ENCODE measurements around the gene MON2.
"Not testable (repeated sequence)": the region's sequence is repeated elsewhere in the genome, so short reads cannot be mapped to it uniquely, and the experiment has no call there.

The MON2 gene

DNA sequence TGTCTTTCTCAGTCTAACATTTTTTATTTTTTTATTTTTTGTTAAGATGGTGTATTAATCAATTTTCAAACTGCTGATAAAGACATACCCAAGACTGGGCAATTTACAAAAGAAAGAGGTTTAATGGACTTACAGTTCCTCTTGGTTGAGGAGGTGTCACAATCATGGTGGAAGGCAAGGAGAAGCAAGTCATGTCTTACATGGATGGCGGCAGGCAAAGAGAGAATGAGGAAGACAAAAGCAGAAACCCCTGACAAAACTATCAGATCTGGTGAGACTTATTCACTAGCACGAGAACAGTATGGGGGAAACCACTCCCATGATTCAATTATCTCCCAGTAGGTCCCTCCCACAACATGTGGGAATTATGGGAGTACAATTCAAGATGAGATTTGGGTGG is 11.2 kb upstream of the MON2 start:
- not testable (repeated sequence) for H3K27ac ChIP-seq (ENCODE audit: low read depth, low read length); H3K4me3 ChIP-seq (ENCODE audit: low read length); H3K27me3 ChIP-seq (ENCODE audit: insufficient read depth, low read length); H3K9me3 ChIP-seq (ENCODE audit: insufficient read depth, low read depth, low read length); H3K9ac ChIP-seq (ENCODE audit: low read depth, low read length); H3K4me1 ChIP-seq (ENCODE audit: insufficient read depth, low read length); H3K36me3 ChIP-seq (ENCODE audit: insufficient read depth, low read length)
- 73% methylated on average over 2 of the region's 2 CpGs for WGBS

- no peak overlapping the region for H3K27ac ChIP-seq (ENCODE audit: low read depth, low read length)
- no peaks in the 10 kb centered on the region for H3K36me3 ChIP-seq (ENCODE audit: insufficient read depth, low read length)
- peaks cover 11% of the 10 kb centered on the region; the same call in 1 of the 2 replicates for H3K9me3 ChIP-seq (ENCODE audit: insufficient read depth, low read depth, low read length)
- 93% methylated on average over 3 of the region's 3 CpGs for WGBS
- H3K4me1 ChIP-seq (ENCODE audit: insufficient read depth, low read length) = no peaks in the 10 kb centered on the region
- no peaks in the 10 kb centered on the region for H3K27me3 ChIP-seq (ENCODE audit: insufficient read depth, low read length)
- H3K4me3 ChIP-seq (ENCODE audit: low read length) = no peak overlapping the region
- no peak overlapping the region for H3K9ac ChIP-seq (ENCODE audit: low read depth, low read length)
Measured at GRCh38 chr12:62458626-62459025, 8.0 kb upstream of the MON2 start.

- H3K4me3 ChIP-seq (ENCODE audit: low read length) = no peak overlapping the region
- H3K27ac ChIP-seq (ENCODE audit: low read depth, low read length) = no peak overlapping the region
- H3K9ac ChIP-seq (ENCODE audit: low read depth, low read length) = no peak overlapping the region
- peaks cover 15% of the 10 kb centered on the region; the same call in 1 of the 2 replicates for H3K9me3 ChIP-seq (ENCODE audit: insufficient read depth, low read depth, low read length)
- no peaks in the 10 kb centered on the region for H3K4me1 ChIP-seq (ENCODE audit: insufficient read depth, low read length)
- no peaks in the 10 kb centered on the region for H3K36me3 ChIP-seq (ENCODE audit: insufficient read depth, low read length)
- H3K27me3 ChIP-seq (ENCODE audit: insufficient read depth, low read length) = no peaks in the 10 kb centered on the region
Measured at GRCh38 chr12:62459976-62460375, 6.7 kb upstream of the MON2 start.

- not testable (repeated sequence) for H3K9ac ChIP-seq (ENCODE audit: low read depth, low read length); H3K4me1 ChIP-seq (ENCODE audit: insufficient read depth, low read length); H3K36me3 ChIP-seq (ENCODE audit: insufficient read depth, low read length); H3K27me3 ChIP-seq (ENCODE audit: insufficient read depth, low read length); H3K27ac ChIP-seq (ENCODE audit: low read depth, low read length); H3K4me3 ChIP-seq (ENCODE audit: low read length)
- H3K9me3 ChIP-seq (ENCODE audit: insufficient read depth, low read depth, low read length) = peaks cover 15% of the 10 kb centered on the region; the same call in 1 of the 2 replicates
- WGBS = 93% methylated on average over 32 of the region's 32 CpGs
Measured at GRCh38 chr12:62461171-62461837, 5.3 kb upstream of the MON2 start.

DNA sequence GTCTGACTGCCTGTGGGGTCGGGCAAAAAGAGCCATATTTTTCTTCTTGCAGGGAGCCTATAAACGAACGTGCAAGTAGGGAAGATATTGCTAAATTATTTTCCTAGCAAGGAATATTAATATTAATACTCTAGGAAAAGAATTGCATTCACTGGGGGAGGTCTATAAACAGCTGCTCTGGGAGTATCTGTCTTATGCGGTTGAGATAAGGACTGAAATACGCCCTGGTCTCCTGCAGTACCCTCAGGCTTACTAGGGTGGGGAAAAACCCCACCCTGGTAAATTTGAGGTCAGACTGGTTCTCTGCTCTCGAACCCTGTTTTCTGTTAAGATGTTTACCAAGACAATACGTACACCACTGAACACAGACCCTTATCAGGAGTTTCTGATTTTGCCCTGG is 3.4 kb upstream of the MON2 start:
- H3K4me3 ChIP-seq (ENCODE audit: low read length); H3K27me3 ChIP-seq (ENCODE audit: insufficient read depth, low read length); H3K36me3 ChIP-seq (ENCODE audit: insufficient read depth, low read length); H3K27ac ChIP-seq (ENCODE audit: low read depth, low read length); H3K9ac ChIP-seq (ENCODE audit: low read depth, low read length); H3K4me1 ChIP-seq (ENCODE audit: insufficient read depth, low read length): not testable (repeated sequence)
- WGBS = 86% methylated on average over 5 of the region's 7 CpGs
- peaks cover 15% of the 10 kb centered on the region; the same call in 1 of the 2 replicates for H3K9me3 ChIP-seq (ENCODE audit: insufficient read depth, low read depth, low read length)

- no peak overlapping the region for H3K27ac ChIP-seq (ENCODE audit: low read depth, low read length)
- H3K9ac ChIP-seq (ENCODE audit: low read depth, low read length) = peak overlapping the region; percentile 48; the same call in 1 of the 2 replicates
- H3K4me3 ChIP-seq (ENCODE audit: low read length) = peak overlapping the region; percentile 91
- WGBS = 7% methylated on average over 16 of the region's 16 CpGs
- peaks cover 11% of the 10 kb centered on the region; the same call in 1 of the 2 replicates for H3K4me1 ChIP-seq (ENCODE audit: insufficient read depth, low read length)
- H3K9me3 ChIP-seq (ENCODE audit: insufficient read depth, low read depth, low read length) = peaks cover 15% of the 10 kb centered on the region; the same call in 1 of the 2 replicates
- peaks cover 3% of the 10 kb centered on the region; the same call in 1 of the 2 replicates for H3K27me3 ChIP-seq (ENCODE audit: insufficient read depth, low read length)
- no peaks in the 10 kb centered on the region for H3K36me3 ChIP-seq (ENCODE audit: insufficient read depth, low read length)
Measured at GRCh38 chr12:62466018-62466593, 520 bp upstream of the MON2 start.

DNA sequence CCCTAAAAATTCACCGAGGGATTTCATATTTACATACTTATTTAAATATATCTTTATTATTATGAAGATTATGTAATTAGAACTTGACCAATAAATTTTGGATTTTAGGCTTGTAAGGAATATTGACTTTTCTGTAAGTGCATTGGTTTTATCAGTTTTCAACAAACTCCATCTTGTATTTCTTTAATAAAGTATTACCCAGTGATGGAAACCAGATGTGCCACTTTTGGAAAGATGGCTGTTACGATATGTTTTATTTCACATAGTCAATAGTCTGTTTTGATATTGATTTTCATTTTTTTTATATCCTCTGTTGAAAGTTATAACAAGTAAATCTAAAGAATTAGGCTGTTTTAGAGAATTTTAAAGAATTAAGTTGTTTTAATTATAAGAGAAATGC is 1.8 kb downstream of the MON2 start:
- Histone ChIP-seq H3K9me3 (ENCODE audit: insufficient read depth, low read depth, low read length) (peaks cover 6% of the 10 kb centered on the region; the same call in 1 of the 2 replicates), H3K27ac (ENCODE audit: low read depth, low read length) (no peak overlapping the region), H3K27me3 (ENCODE audit: insufficient read depth, low read length) (peaks cover 3% of the 10 kb centered on the region; the same call in 1 of the 2 replicates), H3K4me3 (ENCODE audit: low read length) (peak overlapping the region; percentile 26; the same call in 1 of the 2 replicates), H3K4me1 (ENCODE audit: insufficient read depth, low read length) (peaks cover 11% of the 10 kb centered on the region; the same call in 1 of the 2 replicates), H3K36me3 (ENCODE audit: insufficient read depth, low read length) (no peaks in the 10 kb centered on the region), H3K9ac (ENCODE audit: low read depth, low read length) (no peak overlapping the region)
- no CpG with 5 or more reads among the region's 2 CpGs for WGBS

GRCh38 chr12:62468935-62469334 is 2.3 kb downstream of the MON2 start:
- Histone ChIP-seq H3K9ac (ENCODE audit: low read depth, low read length) (no peak overlapping the region), H3K36me3 (ENCODE audit: insufficient read depth, low read length) (no peaks in the 10 kb centered on the region), H3K4me1 (ENCODE audit: insufficient read depth, low read length) (peaks cover 11% of the 10 kb centered on the region; the same call in 1 of the 2 replicates), H3K4me3 (ENCODE audit: low read length) (peak overlapping the region; percentile 26; the same call in 1 of the 2 replicates), H3K27me3 (ENCODE audit: insufficient read depth, low read length) (peaks cover 3% of the 10 kb centered on the region; the same call in 1 of the 2 replicates), H3K27ac (ENCODE audit: low read depth, low read length) (no peak overlapping the region), H3K9me3 (ENCODE audit: insufficient read depth, low read depth, low read length) (peaks cover 1% of the 10 kb centered on the region; the same call in 1 of the 2 replicates)
- 84% methylated on average over 8 of the region's 8 CpGs for WGBS

GRCh38 chr12:62469704-62470103 is 3.1 kb downstream of the MON2 start:
- no peak overlapping the region for H3K9ac ChIP-seq (ENCODE audit: low read depth, low read length)
- 92% methylated on average over 2 of the region's 2 CpGs for WGBS

DNA sequence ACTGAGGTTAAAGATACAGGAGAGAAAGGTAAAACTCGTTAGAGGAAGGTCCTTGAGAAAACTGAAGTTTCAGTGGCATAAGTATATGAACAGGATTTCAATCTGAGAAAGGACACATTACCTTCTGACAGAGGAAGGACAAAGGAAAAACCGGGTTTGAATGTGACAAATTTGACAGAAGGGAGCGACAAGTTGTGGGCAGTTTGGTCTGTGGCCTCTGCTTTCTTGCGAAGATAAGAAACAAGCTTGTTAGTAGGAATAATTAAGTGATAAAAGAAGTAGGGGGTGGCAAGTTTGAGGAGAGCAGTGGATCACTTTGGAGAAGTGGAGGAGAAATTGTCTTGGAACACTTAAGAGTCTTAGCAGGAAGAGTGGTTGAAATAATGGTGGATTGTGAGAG is 5.1 kb downstream of the MON2 start:
- Histone ChIP-seq H3K36me3 (ENCODE audit: insufficient read depth, low read length) (no peaks in the 10 kb centered on the region), H3K4me1 (ENCODE audit: insufficient read depth, low read length) (peaks cover 11% of the 10 kb centered on the region; the same call in 1 of the 2 replicates), H3K27ac (ENCODE audit: low read depth, low read length) (no peak overlapping the region), H3K9me3 (ENCODE audit: insufficient read depth, low read depth, low read length) (no peaks in the 10 kb centered on the region), H3K9ac (ENCODE audit: low read depth, low read length) (no peak overlapping the region), H3K4me3 (ENCODE audit: low read length) (no peak overlapping the region), H3K27me3 (ENCODE audit: insufficient read depth, low read length) (no peaks in the 10 kb centered on the region)
- 85% methylated on average over 4 of the region's 4 CpGs for WGBS

More at GRCh38 chr12:62469704-62470103, 3.1 kb downstream of the MON2 start:
- Histone ChIP-seq H3K4me3 (ENCODE audit: low read length) (no peak overlapping the region), H3K4me1 (ENCODE audit: insufficient read depth, low read length) (peaks cover 11% of the 10 kb centered on the region; the same call in 1 of the 2 replicates), H3K9me3 (ENCODE audit: insufficient read depth, low read depth, low read length) (no peaks in the 10 kb centered on the region), H3K36me3 (ENCODE audit: insufficient read depth, low read length) (no peaks in the 10 kb centered on the region), H3K27ac (ENCODE audit: low read depth, low read length) (no peak overlapping the region), H3K27me3 (ENCODE audit: insufficient read depth, low read length) (peaks cover 3% of the 10 kb centered on the region; the same call in 1 of the 2 replicates)

DNA sequence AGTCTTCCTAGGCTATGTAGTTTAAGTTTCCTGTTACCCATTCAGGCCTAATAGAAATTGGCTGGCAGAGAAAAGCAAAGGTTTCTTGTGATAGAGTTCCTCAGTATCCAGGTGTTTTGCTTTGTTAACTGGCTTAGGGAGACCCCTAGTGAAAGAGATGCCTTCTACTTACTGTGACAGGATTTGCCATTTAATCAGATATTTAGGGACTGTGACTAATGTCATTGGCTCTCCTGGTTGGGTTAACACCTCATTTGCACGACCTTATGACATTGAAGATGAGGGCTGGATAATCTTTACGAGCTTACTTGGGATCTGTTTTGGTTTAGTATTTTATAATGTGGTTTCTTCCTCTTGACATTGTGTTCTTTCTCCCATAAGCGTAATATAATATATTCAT is 5.8 kb downstream of the MON2 start:
- H3K9ac ChIP-seq (ENCODE audit: low read depth, low read length) = no peak overlapping the region
- 62% methylated on average over 2 of the region's 3 CpGs for WGBS

More for the DNA sequence above, 5.8 kb downstream of the MON2 start:
- Histone ChIP-seq H3K36me3 (ENCODE audit: insufficient read depth, low read length) (no peaks in the 10 kb centered on the region), H3K4me1 (ENCODE audit: insufficient read depth, low read length) (peaks cover 9% of the 10 kb centered on the region; the same call in 1 of the 2 replicates), H3K4me3 (ENCODE audit: low read length) (no peak overlapping the region), H3K9me3 (ENCODE audit: insufficient read depth, low read depth, low read length) (no peaks in the 10 kb centered on the region), H3K27me3 (ENCODE audit: insufficient read depth, low read length) (no peaks in the 10 kb centered on the region), H3K27ac (ENCODE audit: low read depth, low read length) (no peak overlapping the region)

Data from HUES64 (cell line).